ENCODE measurements around the gene MLIP.

- TF ChIP-seq CTCF (conservative IDR thresholded peaks at IDR 0.05; ENCODE audit: low read length) = no peak
- TF ChIP-seq EZH2phosphoT487 (IDR thresholded peaks at IDR 0.05; ENCODE audit: borderline replicate concordance, low read depth, low read length) = no peak
Measured at GRCh38 chr6:54068694-54069093, 42.5 kb upstream of the MLIP start.
